Measurements from ENCODE around the gene MTHFD1L. TPM values are rescaled to one million over a fixed set of nuclear protein-coding genes. Genes with fewer than 3 reads are reported as not detected.
A peak's percentile ranks its signal among the peaks of the same experiment; 100 is the strongest.
"Not testable (repeated sequence)": the region's sequence is repeated elsewhere in the genome, so short reads cannot be mapped to it uniquely, and the experiment has no call there.

The MTHFD1L gene
- total RNA-seq, 1 donor from 2014 or later, result 28.1 TPM

DNA sequence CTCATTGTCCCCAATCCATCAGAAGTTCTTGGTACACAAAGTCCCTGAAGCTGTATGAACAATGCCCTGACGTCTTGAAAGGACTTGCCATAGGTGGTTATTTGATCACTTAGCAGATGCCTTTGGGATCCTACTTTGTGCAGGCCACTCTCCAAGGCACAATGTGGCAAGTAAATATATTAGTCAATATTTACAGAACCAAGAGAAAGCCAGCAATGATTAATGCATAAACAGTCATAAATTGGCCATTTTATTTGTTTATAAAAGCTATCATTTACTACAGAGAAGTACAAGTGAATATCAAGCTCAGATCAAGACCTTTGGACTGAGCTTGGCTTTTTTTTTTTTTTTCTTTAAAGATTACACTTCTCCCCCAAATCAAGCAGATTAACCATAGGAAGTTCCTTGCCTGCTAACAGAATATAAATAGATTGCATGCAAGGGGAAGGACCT, 161.8 kb downstream of the MTHFD1L start:
- peaks cover 22% of the 10 kb centered on the region for H3K4me1 Mint-ChIP-seq (ENCODE audit: unreplicated experiment)
- H3K27ac Mint-ChIP-seq, result no peak overlapping the region
- no peak overlapping the region for H3K4me3 Mint-ChIP-seq
- no peak for DNase-seq (ENCODE audit: extremely low spot score, unreplicated experiment)
- peaks cover 21% of the 10 kb centered on the region for H3K36me3 Mint-ChIP-seq
- H3K9me3 Mint-ChIP-seq, result peaks cover 9% of the 10 kb centered on the region
- TF ChIP-seq, protein P1, sequence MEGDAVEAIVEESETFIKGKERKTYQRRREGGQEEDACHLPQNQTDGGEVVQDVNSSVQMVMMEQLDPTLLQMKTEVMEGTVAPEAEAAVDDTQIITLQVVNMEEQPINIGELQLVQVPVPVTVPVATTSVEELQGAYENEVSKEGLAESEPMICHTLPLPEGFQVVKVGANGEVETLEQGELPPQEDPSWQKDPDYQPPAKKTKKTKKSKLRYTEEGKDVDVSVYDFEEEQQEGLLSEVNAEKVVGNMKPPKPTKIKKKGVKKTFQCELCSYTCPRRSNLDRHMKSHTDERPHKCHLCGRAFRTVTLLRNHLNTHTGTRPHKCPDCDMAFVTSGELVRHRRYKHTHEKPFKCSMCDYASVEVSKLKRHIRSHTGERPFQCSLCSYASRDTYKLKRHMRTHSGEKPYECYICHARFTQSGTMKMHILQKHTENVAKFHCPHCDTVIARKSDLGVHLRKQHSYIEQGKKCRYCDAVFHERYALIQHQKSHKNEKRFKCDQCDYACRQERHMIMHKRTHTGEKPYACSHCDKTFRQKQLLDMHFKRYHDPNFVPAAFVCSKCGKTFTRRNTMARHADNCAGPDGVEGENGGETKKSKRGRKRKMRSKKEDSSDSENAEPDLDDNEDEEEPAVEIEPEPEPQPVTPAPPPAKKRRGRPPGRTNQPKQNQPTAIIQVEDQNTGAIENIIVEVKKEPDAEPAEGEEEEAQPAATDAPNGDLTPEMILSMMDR (conservative IDR thresholded peaks at IDR 0.05), result no peak
- H3K27me3 Mint-ChIP-seq, result no peaks in the 10 kb centered on the region

DNA sequence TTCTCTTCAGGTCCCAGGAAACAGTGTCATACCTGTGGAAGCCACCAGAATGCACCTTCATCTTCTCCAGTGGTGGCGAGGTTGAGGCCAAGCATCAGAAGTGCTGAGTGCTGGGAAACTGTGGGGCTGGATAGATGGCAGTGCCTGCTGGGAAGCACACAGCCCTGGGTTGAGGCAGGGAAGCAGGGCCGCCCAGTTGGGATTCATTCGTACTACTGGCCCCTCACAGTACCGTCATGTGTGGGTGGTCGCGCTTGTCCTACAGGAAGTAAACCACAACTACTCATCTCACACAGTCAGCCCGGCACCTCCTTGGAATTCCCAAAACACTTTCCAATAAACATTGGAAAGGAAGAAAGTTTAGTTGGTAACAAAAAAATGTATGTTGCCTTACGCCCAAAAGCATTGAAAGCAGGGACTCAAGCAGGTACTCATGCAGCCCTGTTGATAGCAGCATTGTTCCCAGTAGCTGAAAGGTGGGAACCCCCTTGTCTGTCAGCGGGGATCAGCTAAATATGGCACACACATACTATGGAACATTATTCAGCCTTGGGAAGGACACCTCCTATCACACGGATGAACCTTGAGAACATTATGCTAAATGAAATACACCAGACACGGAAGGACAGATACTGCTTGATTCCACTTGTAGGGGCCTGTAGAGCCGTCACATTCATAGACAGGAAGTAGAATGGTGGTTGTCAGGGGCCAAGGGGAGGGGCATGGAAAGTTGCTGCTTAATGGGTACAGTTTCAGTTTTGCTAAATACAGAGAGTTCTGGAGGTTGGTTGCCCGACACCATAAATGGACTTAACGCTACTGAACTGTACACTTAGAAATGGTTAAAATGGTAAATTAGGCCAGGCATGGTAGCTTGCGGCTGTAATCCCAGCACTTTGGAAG, 162.7 kb downstream of the MTHFD1L start:
- DNase-seq (ENCODE audit: extremely low spot score, unreplicated experiment), result no peak
- Mint-ChIP-seq H3K9me3 (peaks cover 9% of the 10 kb centered on the region), H3K4me1 (ENCODE audit: unreplicated experiment) (peaks cover 16% of the 10 kb centered on the region), H3K36me3 (peaks cover 21% of the 10 kb centered on the region), H3K4me3 (no peak overlapping the region), H3K27ac (no peak overlapping the region), H3K27me3 (no peaks in the 10 kb centered on the region)
- TF ChIP-seq, protein P1 (conservative IDR thresholded peaks at IDR 0.05), result no peak

DNA sequence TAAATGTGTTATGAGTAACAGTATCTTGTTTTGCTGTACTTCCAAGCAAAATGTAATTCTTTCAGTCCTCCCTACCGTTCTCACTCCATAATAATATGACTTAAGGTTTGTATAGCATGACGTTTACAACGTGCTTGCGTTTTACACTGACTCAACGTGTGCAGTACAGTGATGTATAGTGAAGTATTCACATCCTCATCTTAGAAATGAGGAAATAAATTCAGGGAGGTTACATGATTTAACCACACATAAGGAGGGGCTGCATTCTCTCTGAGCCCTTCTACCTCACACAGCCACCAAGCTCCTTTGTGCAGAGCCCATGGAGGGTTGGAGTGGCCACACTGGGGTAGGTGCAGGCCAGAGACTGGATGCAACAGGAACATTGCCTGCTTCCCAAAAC, 164.5 kb downstream of the MTHFD1L start:
- H3K4me1 Mint-ChIP-seq (ENCODE audit: unreplicated experiment), result peaks cover 17% of the 10 kb centered on the region
- peaks cover 9% of the 10 kb centered on the region for H3K9me3 Mint-ChIP-seq
- H3K27me3 Mint-ChIP-seq, result no peaks in the 10 kb centered on the region
- no peak overlapping the region for H3K4me3 Mint-ChIP-seq
- peaks cover 21% of the 10 kb centered on the region for H3K36me3 Mint-ChIP-seq
- H3K27ac Mint-ChIP-seq, result no peak overlapping the region
- DNase-seq (ENCODE audit: extremely low spot score, unreplicated experiment), result no peak
- TF ChIP-seq, protein P1 (conservative IDR thresholded peaks at IDR 0.05), result no peak

DNA sequence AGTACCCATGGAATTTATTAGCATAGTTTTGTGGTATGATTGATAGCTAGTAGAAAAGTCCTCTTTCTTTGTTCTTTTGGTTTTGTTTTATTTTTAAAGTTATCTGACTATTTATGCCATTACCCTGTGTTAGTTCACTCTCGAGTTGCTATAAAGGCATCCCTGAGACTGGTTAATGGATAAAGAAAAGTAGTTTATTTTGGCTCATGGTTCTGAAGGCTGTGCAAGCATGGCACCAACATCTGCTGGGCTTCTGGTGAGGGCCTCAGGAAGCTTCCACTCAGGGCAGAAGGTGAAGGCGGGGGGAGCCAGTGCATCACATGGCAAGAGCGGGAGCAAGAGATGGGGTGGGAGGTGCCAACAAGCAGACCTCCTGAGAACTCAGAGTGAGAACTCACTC, 166.5 kb downstream of the MTHFD1L start:
- no peak for DNase-seq (ENCODE audit: extremely low spot score, unreplicated experiment)
- Mint-ChIP-seq H3K27ac (no peak overlapping the region), H3K36me3 (peaks cover 24% of the 10 kb centered on the region), H3K9me3 (peaks cover 8% of the 10 kb centered on the region), H3K4me3 (no peak overlapping the region), H3K4me1 (ENCODE audit: unreplicated experiment) (peaks cover 24% of the 10 kb centered on the region), H3K27me3 (no peaks in the 10 kb centered on the region)
- TF ChIP-seq, protein P1 (conservative IDR thresholded peaks at IDR 0.05), result no peak

DNA sequence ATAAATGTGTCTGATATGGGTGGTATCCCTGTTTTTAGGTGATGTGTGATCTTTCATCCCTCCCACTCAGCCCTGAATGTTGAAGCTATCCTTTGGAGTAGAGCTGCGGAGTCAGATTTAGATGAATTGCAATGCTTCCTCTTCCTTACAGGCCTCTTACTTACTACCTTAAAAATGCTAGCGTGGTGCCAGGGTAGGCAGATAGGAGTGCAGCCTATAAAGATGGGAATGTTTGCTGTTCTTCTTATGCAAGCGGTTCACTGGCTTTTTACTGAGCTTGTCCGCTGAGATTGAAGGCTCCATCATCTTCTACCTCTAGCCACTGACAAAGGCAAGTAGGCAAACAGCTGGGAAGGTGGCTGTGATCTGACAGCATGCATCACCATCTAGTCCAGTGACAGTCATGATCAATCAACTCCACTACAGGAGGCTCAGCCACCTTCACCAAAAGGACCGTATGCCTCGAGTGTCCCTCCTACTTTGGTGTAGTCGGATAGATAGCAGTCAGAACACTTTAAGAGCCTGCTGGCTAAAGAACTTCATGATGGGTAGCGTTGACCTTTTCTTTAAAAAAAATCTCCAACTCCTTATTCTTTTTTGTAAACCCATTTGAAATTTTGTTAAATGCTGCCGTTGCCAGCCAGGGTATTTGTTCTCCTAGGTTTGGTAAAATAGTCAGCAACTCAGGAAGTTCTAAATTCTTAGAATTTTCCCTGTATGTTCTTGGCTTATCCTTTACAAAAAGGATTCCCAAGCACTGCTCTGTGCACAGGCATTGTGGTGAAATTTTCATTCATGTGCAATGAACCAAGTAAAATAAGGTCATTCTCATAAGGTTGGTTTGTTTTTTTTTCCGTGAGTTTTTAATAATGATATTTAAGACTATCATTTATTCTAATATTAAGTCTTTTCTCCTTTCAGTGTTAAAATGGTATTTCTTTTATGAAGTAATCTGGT, 169.6 kb downstream of the MTHFD1L start:
- H3K9me3 Mint-ChIP-seq, result no peaks in the 10 kb centered on the region
- peaks cover 34% of the 10 kb centered on the region for H3K36me3 Mint-ChIP-seq
- DNase-seq (ENCODE audit: extremely low spot score, unreplicated experiment), result no peak
- TF ChIP-seq, protein P1 (conservative IDR thresholded peaks at IDR 0.05), result no peak
- H3K27ac Mint-ChIP-seq, result no peak overlapping the region
- no peak overlapping the region for H3K4me3 Mint-ChIP-seq
- H3K4me1 Mint-ChIP-seq (ENCODE audit: unreplicated experiment), result peaks cover 40% of the 10 kb centered on the region
- no peaks in the 10 kb centered on the region for H3K27me3 Mint-ChIP-seq

DNA sequence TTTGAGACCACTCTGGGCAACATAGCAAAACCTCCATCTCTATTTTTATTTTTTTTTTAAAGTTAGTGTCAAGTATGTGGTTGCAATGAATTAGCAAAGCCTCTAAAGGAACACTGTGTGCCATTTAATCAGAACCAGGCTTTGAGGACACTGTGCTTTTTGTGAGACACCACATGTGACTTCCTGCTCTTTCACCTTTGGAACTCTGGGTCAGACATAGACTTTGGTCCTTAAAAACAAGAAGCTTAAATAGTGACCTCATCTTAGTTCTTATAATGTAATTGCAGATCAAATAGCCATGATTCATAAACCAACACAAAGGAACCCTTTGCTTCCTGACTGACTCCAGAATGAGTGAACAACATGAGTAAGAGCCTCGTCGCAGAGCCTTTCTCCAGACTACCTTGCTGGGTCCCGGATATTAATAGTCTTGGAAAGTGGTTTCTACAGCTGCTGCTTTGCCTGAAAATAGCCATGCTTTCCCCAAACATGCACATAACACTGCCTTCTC, 170.8 kb downstream of the MTHFD1L start:
- not testable (repeated sequence) for H3K27me3 Mint-ChIP-seq; H3K9me3 Mint-ChIP-seq; DNase-seq (ENCODE audit: extremely low spot score, unreplicated experiment)
- Mint-ChIP-seq H3K36me3 (peaks cover 34% of the 10 kb centered on the region), H3K27ac (peak overlapping the region; percentile 83), H3K4me1 (ENCODE audit: unreplicated experiment) (peaks cover 47% of the 10 kb centered on the region), H3K4me3 (peak overlapping the region; percentile 30)

All from type B pancreatic cell (in vitro differentiated cells).